Astrocyte of the cerebellum (primary cell): ENCODE results near the gene TNFRSF19.

Experiments used
- DNase-seq: peaks from one replicate; pipeline ENCODE4 v3.0.0-alpha.2; 2011; ENCODE audit warnings: low read depth
- H3K4me3 ChIP-seq: 2 replicates; pipeline ENCODE4 v1.5.1; 2011; ENCODE audit warnings: mild to moderate bottlenecking, low read depth, low read length, moderate library complexity
- in situ Hi-C: cut with HindIII; loops from 2 replicates; pipeline ENCODE4 v1.10.0; 2017; ENCODE audit warnings: low sequenced_read_pairs
- TF ChIP-seq, protein P1 (sequence below): IDR thresholded peaks from 2 replicates; pipeline ENCODE4 v1.5.1; 2012; ENCODE audit warnings: low read length, low read depth, moderate library complexity, mild to moderate bottlenecking; ENCODE audit errors: missing control alignments

TNFRSF19 gene

GRCh38 chr13:23701636-23702035 lies 131.4 kb downstream of the TNFRSF19 start:
- H3K4me3 ChIP-seq: no peak overlapping the region
- TF ChIP-seq, protein P1, sequence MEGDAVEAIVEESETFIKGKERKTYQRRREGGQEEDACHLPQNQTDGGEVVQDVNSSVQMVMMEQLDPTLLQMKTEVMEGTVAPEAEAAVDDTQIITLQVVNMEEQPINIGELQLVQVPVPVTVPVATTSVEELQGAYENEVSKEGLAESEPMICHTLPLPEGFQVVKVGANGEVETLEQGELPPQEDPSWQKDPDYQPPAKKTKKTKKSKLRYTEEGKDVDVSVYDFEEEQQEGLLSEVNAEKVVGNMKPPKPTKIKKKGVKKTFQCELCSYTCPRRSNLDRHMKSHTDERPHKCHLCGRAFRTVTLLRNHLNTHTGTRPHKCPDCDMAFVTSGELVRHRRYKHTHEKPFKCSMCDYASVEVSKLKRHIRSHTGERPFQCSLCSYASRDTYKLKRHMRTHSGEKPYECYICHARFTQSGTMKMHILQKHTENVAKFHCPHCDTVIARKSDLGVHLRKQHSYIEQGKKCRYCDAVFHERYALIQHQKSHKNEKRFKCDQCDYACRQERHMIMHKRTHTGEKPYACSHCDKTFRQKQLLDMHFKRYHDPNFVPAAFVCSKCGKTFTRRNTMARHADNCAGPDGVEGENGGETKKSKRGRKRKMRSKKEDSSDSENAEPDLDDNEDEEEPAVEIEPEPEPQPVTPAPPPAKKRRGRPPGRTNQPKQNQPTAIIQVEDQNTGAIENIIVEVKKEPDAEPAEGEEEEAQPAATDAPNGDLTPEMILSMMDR: no peak
- peak; percentile 58 for DNase-seq
- in situ Hi-C loops: no loop called here

DNA sequence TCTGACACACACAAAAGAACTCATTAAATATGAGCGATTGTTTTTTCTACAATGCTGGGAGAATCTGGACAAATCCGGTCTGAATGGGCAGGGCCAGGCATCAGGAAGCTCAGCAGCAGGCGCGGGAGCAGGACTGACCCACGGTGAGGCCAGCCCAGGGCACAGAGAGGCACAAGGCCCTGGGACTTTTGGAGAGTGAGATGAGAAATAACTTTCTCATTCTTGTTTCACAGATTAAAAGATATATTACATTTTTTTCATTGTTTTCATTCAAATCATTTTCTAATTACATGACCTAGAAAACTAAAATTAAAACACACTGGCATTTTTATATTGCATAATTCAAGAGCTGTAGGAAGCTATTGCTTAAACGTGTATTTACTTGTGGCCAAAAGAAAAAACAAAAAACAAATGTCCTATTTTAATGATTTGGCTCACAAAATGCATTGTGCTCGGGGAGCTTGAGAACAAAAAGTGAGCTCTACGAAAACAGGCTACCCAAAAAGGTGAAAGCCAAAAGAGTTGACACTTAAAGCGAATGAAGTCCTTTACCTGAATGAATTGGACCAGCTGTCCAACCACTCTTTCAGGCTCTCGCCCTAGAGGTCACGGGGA lies 133.1 kb downstream of the TNFRSF19 start:
- TF ChIP-seq, protein P1: no peak
- no peak overlapping the region for H3K4me3 ChIP-seq
- no peak for DNase-seq
- in situ Hi-C loops: no loop called here

GRCh38 chr13:23705583-23705982 lies 135.4 kb downstream of the TNFRSF19 start:
- TF ChIP-seq, protein P1: no peak
- DNase-seq: no peak
- in situ Hi-C loops: no loop called here
- no peak overlapping the region for H3K4me3 ChIP-seq

- TF ChIP-seq, protein P1: peak; percentile 48
- H3K4me3 ChIP-seq: no peak overlapping the region
- in situ Hi-C loops: no loop called here
- no peak for DNase-seq
Measured at GRCh38 chr13:23707674-23708073, 137.5 kb downstream of the TNFRSF19 start.

GRCh38 chr13:23709536-23709935 lies 139.3 kb downstream of the TNFRSF19 start:
- DNase-seq: no peak

GRCh38 chr13:23710366-23710765 lies 140.2 kb downstream of the TNFRSF19 start:
- in situ Hi-C loops: no loop called here
- no peak overlapping the region for H3K4me3 ChIP-seq
- TF ChIP-seq, protein P1: no peak
- no peak for DNase-seq

More at GRCh38 chr13:23709536-23709935, 139.3 kb downstream of the TNFRSF19 start:
- H3K4me3 ChIP-seq: no peak overlapping the region
- in situ Hi-C loops: no loop called here
- TF ChIP-seq, protein P1: peak; percentile 11
